ENCODE measurements around the gene SCTR.

SCTR gene

DNA sequence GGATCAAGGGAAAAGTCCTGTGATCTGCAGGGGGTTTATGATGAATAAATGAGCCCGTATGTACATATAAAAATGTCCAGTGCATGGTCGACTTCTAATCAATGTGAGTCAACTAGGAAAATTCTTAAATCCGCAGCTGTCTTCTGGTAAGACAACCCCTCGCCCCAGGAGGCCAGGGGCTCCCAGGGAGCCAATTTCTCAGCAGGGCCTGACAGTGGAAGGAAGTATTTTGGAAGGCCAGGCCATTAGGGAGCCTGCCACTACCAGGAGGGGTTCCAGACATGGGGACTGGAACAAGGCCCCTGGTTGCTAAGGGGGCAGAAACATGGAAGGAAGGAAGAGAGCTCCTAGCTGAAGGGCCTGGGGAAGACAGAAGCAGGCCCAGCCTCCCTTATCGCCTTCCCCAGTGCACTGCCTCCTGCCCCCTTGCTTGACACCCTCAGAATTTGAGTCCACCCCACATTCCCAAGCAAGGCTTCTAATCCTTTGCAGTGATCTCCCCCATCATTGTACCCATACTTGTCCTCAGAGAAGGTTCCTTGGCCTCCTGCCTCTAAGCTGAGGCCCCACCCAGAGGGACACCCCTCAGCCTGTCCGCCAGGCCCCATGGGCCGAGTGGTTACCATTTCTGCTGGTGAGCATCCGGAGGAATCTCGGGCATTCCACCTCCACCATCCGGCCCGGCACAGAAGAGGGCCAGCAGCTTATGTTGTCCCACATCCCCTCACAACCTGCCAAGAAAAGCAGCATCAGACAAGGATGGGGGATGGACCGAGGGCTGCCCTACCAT, 45.9 kb downstream of the SCTR start:
- no peak for DNase-seq (ENCODE audit: low spot score)
- in situ Hi-C loops (cut with MboI; ENCODE audit: low pct_unique_long_range_greater_than_20kb, low sequenced_read_pairs, unreplicated experiment) = loop anchor here (10.0 kb wide), 1 partner anchor 64 kb away; no protein-coding TSS in a partner anchor
- TF ChIP-seq, protein P1, sequence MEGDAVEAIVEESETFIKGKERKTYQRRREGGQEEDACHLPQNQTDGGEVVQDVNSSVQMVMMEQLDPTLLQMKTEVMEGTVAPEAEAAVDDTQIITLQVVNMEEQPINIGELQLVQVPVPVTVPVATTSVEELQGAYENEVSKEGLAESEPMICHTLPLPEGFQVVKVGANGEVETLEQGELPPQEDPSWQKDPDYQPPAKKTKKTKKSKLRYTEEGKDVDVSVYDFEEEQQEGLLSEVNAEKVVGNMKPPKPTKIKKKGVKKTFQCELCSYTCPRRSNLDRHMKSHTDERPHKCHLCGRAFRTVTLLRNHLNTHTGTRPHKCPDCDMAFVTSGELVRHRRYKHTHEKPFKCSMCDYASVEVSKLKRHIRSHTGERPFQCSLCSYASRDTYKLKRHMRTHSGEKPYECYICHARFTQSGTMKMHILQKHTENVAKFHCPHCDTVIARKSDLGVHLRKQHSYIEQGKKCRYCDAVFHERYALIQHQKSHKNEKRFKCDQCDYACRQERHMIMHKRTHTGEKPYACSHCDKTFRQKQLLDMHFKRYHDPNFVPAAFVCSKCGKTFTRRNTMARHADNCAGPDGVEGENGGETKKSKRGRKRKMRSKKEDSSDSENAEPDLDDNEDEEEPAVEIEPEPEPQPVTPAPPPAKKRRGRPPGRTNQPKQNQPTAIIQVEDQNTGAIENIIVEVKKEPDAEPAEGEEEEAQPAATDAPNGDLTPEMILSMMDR (IDR thresholded peaks at IDR 0.05; ENCODE audit: extremely low read depth, insufficient read depth, missing control alignments) = no peak

DNA sequence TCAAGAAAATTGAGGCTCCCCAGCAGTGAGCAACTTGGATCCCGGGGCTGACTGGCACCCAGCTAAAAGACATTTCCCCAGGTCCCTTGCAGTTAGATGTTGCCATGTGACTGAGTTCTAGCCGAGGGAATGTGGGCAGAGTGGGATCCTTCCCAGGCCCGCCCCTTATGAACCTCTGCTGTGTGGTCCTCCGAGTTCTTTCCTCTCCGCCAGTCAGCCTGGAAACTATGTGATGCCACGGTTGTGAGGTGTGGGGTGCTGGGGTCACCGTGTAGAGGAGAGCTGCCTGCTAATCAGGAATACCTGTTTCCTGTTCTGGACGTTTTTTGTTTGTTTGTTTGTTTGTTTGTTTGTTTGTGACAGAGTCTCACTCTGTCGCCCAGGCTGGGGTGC, 47.2 kb downstream of the SCTR start:
- TF ChIP-seq, protein P1 (IDR thresholded peaks at IDR 0.05; ENCODE audit: extremely low read depth, insufficient read depth, missing control alignments) = no peak
- in situ Hi-C loops (cut with MboI; ENCODE audit: low pct_unique_long_range_greater_than_20kb, low sequenced_read_pairs, unreplicated experiment) = loop anchor here (10.0 kb wide), 1 partner anchor 62 kb away; no protein-coding TSS in a partner anchor
- no peak for DNase-seq (ENCODE audit: low spot score)

DNA sequence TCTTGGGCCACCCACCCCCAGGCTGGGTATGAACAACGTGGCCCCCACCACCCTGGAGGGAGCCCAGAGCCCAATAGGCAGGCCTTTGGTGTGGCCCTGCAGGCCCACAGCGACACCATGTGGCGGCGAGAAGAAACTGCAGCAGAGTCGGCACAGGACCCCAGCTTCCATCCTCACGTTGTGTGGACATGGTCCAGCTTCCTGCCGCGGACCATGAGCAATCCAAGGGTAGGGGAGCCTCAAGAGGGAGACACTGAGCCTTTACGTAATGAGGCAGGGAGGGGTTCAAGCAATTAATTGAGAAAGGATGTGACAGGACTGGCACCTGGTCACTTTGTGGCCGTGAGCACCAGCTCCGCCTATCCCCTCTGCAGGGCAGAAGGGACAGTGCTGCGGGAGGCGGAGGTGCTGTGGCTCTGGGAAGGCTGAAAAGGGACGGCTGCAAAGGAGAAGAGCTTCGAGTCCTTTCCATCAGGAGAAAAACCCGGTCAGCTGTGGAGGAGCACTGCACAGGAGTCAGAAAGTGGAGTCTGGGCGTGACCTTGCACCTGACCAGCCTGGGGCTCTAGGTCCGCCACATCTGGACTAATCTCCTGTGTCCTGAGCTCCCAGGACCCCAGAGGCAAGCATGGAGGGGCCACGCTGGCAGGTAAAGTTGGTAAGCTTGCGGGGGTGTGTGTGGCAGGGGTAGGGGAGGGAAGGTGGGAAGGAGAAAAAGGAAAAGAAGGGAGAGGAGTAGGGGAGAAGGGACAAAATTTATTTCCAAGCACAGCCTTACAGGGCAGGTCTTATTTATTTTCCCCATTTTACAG, 47.8 kb downstream of the SCTR start:
- DNase-seq (ENCODE audit: low spot score) = peak; percentile 84
- in situ Hi-C loops (cut with MboI; ENCODE audit: low pct_unique_long_range_greater_than_20kb, low sequenced_read_pairs, unreplicated experiment) = loop anchor here (10.0 kb wide), 1 partner anchor 62 kb away; no protein-coding TSS in a partner anchor
- TF ChIP-seq, protein P1 (IDR thresholded peaks at IDR 0.05; ENCODE audit: extremely low read depth, insufficient read depth, missing control alignments) = peak; percentile 97

DNA sequence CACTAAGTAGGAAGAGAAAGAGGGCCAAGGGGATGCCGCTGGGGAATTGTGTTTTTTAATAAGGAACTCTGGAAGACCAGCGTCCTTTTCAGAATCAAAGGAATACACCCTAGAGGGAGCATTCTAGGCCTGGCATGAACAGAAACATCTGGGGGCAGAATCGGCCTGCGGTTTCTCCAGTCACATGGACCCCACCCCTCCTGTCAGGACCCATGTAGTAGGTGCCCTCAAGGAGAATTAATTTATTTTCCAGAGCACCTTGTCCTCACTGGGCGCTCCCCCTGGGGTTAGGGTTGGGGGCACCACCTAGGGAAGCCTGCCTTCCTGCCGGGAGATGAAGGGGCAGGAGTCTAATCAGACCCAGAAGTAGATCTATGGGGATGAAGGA, 48.4 kb downstream of the SCTR start:
- TF ChIP-seq, protein P1 (IDR thresholded peaks at IDR 0.05; ENCODE audit: extremely low read depth, insufficient read depth, missing control alignments) = no peak
- no peak for DNase-seq (ENCODE audit: low spot score)
- in situ Hi-C loops (cut with MboI; ENCODE audit: low pct_unique_long_range_greater_than_20kb, low sequenced_read_pairs, unreplicated experiment) = loop anchor here (10.0 kb wide), 1 partner anchor 61 kb away; no protein-coding TSS in a partner anchor

DNA sequence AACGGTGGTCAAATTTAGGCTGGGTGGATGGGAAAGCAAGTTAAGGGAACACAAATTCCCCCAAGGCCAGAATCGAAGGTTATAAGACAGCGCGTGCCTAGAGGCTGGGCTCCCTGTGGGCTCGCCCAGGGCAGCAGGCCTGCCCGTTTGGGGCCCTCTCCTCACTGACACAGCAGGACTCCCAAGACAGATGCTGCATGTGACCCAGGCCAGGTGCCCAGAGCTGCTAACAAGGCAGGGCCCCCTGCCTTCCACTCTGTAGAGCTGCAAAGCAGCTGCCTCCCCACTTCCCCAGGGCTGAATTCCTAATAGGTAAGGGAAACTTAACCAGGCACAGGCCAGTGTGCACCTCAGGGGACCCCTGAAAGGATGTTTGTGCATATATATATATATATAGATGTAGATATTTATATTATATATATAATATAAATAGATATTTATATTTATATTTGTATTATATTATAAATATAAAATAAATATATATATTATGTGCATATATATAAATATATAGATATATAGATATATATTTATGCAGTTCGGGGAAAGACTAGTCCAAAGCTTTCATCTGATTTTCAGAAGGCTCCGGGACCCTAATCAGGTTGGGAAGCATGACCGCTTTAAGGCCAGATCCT, 48.9 kb downstream of the SCTR start:
- no peak for DNase-seq (ENCODE audit: low spot score)
- TF ChIP-seq, protein P1 (IDR thresholded peaks at IDR 0.05; ENCODE audit: extremely low read depth, insufficient read depth, missing control alignments) = no peak
- in situ Hi-C loops (cut with MboI; ENCODE audit: low pct_unique_long_range_greater_than_20kb, low sequenced_read_pairs, unreplicated experiment) = loop anchor here (10.0 kb wide), 1 partner anchor 61 kb away; no protein-coding TSS in a partner anchor
